Measurements from ENCODE around the gene PROZ.

Gene PROZ

DNA sequence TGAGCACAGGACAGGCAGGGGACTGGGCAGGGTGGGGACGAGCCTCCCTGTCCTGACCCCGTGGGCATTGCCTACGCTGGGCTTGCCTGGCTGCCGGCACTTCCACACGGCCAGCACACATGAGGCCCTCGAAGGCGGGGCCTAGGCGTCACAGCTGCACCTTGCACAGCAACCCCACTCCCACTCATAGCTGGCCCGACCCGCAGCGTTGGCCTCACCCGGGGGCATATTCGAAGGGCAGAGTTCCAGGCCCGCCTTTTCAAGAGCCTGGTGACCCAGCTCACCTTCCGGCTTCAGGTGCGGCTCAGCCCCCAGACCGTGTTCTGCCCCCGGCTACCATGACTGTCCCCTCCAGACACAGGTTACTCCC is 16.9 kb upstream of the PROZ start:
- no peak for DNase-seq (ENCODE audit: low spot score)

GRCh38 chr13:113142876-113143275 is 15.6 kb upstream of the PROZ start:
- DNase-seq (ENCODE audit: low spot score) = no peak

- DNase-seq (ENCODE audit: low spot score) = no peak
Observed at GRCh38 chr13:113143466-113144254, 14.8 kb upstream of the PROZ start.

GRCh38 chr13:113144255-113144629 is 14.2 kb upstream of the PROZ start:
- no peak for DNase-seq (ENCODE audit: low spot score)

DNA sequence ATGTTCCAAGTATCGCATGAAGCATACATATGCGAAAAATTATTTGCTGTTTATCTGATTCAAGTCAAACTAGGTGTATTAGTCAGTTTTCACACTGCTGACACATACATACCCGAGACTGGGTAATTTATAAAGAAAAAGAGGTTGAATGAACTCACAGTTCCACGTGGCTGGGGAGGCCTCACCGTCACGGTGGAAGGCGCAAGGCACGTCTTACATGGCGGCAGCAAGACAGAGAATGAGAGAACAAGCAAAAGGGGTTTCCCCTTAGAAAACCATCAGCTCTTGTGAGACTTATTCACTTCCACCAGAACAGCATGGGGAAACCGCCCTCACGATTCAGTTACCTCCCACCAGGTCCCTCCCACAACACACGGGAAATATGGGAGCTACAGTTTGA is 13.0 kb upstream of the PROZ start:
- no peak for DNase-seq (ENCODE audit: low spot score)

GRCh38 chr13:113145911-113146598 is 12.4 kb upstream of the PROZ start:
- no peak for DNase-seq (ENCODE audit: low spot score)

DNA sequence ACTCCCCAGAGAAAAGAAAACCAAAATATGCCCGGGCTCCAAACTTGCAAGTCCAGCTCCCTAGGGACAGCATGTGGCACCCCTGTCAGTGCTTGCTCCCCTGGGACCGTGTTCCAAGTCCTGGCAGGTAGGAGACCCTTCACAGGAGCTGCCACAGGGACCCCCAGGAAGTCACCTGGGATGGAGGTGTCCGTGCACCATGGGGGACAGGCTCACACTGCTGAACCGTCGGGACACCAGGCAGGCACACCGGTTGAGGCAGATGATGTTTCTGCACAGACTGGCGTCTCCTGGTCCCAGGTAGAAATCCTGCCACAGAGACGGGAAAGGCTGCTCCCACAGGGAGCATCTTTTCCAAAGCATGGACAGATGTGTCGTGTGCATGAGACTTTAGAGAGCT is 11.7 kb upstream of the PROZ start:
- DNase-seq (ENCODE audit: low spot score) = no peak

GRCh38 chr13:113147206-113147605 is 11.2 kb upstream of the PROZ start:
- DNase-seq (ENCODE audit: low spot score) = no peak

DNA sequence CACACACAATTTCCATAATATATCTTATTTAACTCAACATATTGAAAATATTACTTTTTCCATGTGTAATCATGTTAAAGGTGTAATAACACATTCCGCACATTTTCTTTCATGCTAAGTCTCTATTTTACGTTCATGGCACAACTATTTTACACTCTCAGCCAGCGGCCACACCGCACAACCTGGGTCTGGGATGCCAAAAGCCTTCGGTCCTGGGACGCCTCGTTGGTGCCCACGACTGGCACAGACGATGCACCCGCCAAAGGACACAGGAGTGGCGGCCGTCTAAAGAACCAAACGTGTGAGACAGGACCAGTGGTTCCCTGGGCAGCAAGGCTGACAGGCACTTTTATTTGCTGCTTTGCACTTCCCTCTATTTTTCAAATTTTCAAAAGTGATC is 10.0 kb upstream of the PROZ start:
- no peak for DNase-seq (ENCODE audit: low spot score)

DNA sequence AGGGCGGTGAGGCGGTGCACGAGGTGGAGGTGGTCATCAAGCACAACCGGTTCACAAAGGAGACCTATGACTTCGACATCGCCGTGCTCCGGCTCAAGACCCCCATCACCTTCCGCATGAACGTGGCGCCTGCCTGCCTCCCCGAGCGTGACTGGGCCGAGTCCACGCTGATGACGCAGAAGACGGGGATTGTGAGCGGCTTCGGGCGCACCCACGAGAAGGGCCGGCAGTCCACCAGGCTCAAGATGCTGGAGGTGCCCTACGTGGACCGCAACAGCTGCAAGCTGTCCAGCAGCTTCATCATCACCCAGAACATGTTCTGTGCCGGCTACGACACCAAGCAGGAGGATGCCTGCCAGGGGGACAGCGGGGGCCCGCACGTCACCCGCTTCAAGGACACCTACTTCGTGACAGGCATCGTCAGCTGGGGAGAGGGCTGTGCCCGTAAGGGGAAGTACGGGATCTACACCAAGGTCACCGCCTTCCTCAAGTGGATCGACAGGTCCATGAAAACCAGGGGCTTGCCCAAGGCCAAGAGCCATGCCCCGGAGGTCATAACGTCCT is 9.4 kb upstream of the PROZ start:
- no peak for DNase-seq (ENCODE audit: low spot score)

GRCh38 chr13:113149711-113150549 is 8.5 kb upstream of the PROZ start:
- no peak for DNase-seq (ENCODE audit: low spot score)

GRCh38 chr13:113150550-113151365 is 7.7 kb upstream of the PROZ start:
- DNase-seq (ENCODE audit: low spot score) = no peak

DNA sequence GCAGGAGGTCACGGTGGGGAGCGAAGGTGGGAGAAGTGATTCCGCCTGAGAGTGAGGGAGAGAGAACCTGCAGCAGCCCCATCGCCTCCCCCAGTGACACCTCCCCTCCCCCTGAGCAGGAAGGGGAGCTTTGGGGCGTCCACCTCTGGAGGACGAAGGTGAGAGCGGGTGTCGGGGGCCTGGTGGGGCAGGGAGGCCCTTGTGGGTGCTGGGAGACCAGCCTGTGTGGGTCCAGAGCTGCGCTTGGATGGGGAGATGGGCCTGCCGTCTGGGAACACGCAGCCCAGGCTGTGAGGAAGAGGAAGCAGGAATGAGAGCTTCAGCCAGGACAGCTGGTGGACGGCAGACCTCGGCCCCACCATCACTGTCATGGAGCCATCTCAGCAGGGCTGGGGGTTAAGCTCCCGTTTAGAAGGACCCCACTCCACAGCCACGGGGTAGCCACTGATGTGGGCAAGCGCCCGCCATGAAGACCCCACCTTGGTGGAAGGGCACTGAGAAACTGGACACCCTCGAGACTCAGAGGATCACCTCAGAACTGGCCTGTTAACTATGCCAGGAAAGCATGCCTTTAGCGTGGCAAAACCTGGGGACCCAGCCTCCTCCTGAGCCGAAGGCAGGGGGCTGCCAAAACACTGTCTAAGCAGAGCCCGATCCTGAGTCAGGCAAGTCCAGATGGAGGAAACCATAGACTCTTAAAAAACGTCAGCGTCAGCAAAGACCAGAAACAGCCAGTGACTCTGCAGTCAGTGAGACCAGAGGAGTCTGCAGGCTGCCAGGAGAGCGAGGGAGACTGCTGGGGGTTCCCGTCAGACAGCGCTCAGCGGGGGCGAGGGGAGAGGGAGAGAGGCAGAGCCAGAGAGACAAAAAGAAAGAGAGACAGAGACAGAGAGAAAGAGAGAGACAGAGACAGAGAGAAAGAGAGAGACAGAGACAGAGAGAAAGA is 6.4 kb upstream of the PROZ start:
- peak; percentile 23 for DNase-seq (ENCODE audit: low spot score)

- no peak for DNase-seq (ENCODE audit: low spot score)
Observed at GRCh38 chr13:113152691-113152983, 5.8 kb upstream of the PROZ start.

- peak; percentile 36 for DNase-seq (ENCODE audit: low spot score)
Observed at GRCh38 chr13:113152984-113153809, 5.3 kb upstream of the PROZ start.

- peak; percentile 84 for DNase-seq (ENCODE audit: low spot score)
Observed at GRCh38 chr13:113153810-113154748, 4.4 kb upstream of the PROZ start.

- DNase-seq (ENCODE audit: low spot score) = no peak
Observed at GRCh38 chr13:113155201-113155600, 3.2 kb upstream of the PROZ start.

DNA sequence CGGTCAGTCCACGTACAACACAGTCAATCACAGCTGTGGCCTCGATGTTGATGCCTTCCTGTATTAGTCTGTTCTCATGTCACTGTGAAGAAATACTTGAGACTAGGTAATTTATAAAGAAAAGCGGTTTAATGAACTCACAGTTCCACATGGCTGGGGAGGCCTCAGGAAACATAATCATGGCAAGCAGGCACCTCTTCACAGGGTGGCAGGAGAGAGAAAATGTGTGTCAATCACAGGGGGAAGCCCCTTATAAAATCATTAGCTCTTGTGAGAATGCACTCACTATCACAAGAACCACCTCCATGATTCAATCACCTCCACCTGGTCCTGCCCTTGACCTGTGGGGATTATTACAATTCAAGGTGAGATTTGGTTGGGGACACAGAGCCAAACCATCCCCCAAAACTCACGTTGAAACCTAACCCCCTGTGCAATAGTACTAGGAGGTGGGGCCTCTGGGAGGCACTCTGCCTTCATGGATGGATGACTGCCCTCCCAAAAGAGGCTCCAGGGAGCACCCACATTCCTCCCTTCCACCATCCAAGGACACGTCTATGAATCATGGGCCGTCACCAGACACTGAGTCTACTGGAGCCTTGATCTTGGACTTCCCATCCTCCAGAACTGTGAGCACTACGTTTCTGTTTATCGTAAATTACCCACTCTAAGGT is 2.3 kb upstream of the PROZ start:
- no peak for DNase-seq (ENCODE audit: low spot score)
